GM18505 (cell line): ENCODE measurements around the gene GAPDH.

Source experiments
- ATAC-seq: cut with Tn5 transposase; IDR thresholded peaks from one replicate; pipeline ENCODE4 v1.9.1; 2021; ENCODE audit not compliant: unreplicated experiment
- POLR2A ChIP-seq: IDR thresholded peaks from 4 replicates; pipeline ENCODE4 v1.6.1; 2011; ENCODE audit warnings: borderline replicate concordance; ENCODE audit not compliant: insufficient read depth, insufficient read length; ENCODE audit errors: extremely low read depth

Gene GAPDH

GRCh38 chr12:6520186-6520585, 14.1 kb upstream of the GAPDH start:
- no peak for ATAC-seq

GRCh38 chr12:6522193-6522592, 12.1 kb upstream of the GAPDH start:
- no peak for ATAC-seq
- no peak for TF ChIP-seq POLR2A

More at GRCh38 chr12:6520186-6520585, 14.1 kb upstream of the GAPDH start:
- no peak for TF ChIP-seq POLR2A

GRCh38 chr12:6523708-6524107, 10.6 kb upstream of the GAPDH start:
- TF ChIP-seq POLR2A: no peak
- ATAC-seq: no peak

- TF ChIP-seq POLR2A: no peak
Measured at GRCh38 chr12:6524648-6525047, 9.7 kb upstream of the GAPDH start.

GRCh38 chr12:6526201-6526600, 8.1 kb upstream of the GAPDH start:
- TF ChIP-seq POLR2A: no peak
- ATAC-seq: no peak

More at GRCh38 chr12:6524648-6525047, 9.7 kb upstream of the GAPDH start:
- ATAC-seq: no peak

GRCh38 chr12:6526766-6527525, 7.4 kb upstream of the GAPDH start:
- no peak for ATAC-seq
- TF ChIP-seq POLR2A: no peak

GRCh38 chr12:6527711-6528110, 6.6 kb upstream of the GAPDH start:
- ATAC-seq: no peak
- no peak for TF ChIP-seq POLR2A

GRCh38 chr12:6528539-6529235, 5.6 kb upstream of the GAPDH start:
- ATAC-seq: no peak

GRCh38 chr12:6529291-6529737, 5.0 kb upstream of the GAPDH start:
- no peak for TF ChIP-seq POLR2A
- ATAC-seq: no peak

More at GRCh38 chr12:6528539-6529235, 5.6 kb upstream of the GAPDH start:
- no peak for TF ChIP-seq POLR2A

GRCh38 chr12:6530576-6531260, 3.6 kb upstream of the GAPDH start:
- ATAC-seq: no peak
- no peak for TF ChIP-seq POLR2A

GRCh38 chr12:6532051-6532926, 2.0 kb upstream of the GAPDH start:
- TF ChIP-seq POLR2A: peak; percentile 36
- peak; percentile 21 for ATAC-seq

GRCh38 chr12:6532927-6533652, 1.2 kb upstream of the GAPDH start:
- ATAC-seq: peak; percentile 1
- no peak for TF ChIP-seq POLR2A
